GM13976 (cell line): ENCODE data around the gene SPAG17.

Experiments
- DNase-seq: peaks from one replicate; pipeline ENCODE4 v3.0.0; 2012; ENCODE audit warnings: low spot score
- CTCF ChIP-seq: IDR thresholded peaks from 2 replicates; pipeline ENCODE4 v1.5.1; 2012; ENCODE audit warnings: borderline replicate concordance, mild to moderate bottlenecking; ENCODE audit not compliant: insufficient read depth; ENCODE audit errors: extremely low read depth, missing control alignments, control extremely low read depth
- in situ Hi-C: fragments of 300-500 bp; cut with MboI; formaldehyde crosslinking; loops from one replicate; pipeline ENCODE4 v1.12.0; 2022; ENCODE audit warnings: low sequenced_read_pairs, mixed read lengths, inconsistent platforms; ENCODE audit not compliant: unreplicated experiment

Gene SPAG17

GRCh38 chr1:118185084-118185832 lies at the start of gene SPAG17:
SPAG17 (minus strand) TSS chr1:118185228; CDS start chr1:118185157, 71 bp downstream.
- DNase-seq, result peak; percentile 41
- TF ChIP-seq CTCF, result no peak

GRCh38 chr1:118225471-118225870 lies 40.4 kb upstream of the SPAG17 start:
- no peak for DNase-seq
- in situ Hi-C loops, result no loop called here
- TF ChIP-seq CTCF, result no peak

More at GRCh38 chr1:118185084-118185832, at the start of gene SPAG17:
- in situ Hi-C loops, result no loop called here

- in situ Hi-C loops, result no loop called here
- DNase-seq, result no peak
- TF ChIP-seq CTCF, result peak; percentile 9
These were observed 38.4 kb upstream of the SPAG17 start for GRCh38 chr1:118223426-118223825.

GRCh38 chr1:118219438-118219837 lies 34.4 kb upstream of the SPAG17 start:
- TF ChIP-seq CTCF, result no peak
- in situ Hi-C loops, result no loop called here
- DNase-seq, result no peak

GRCh38 chr1:118217141-118217838 lies 32.3 kb upstream of the SPAG17 start:
- no peak for TF ChIP-seq CTCF
- DNase-seq, result no peak
- in situ Hi-C loops, result no loop called here

GRCh38 chr1:118214866-118215265 lies 29.8 kb upstream of the SPAG17 start:
- in situ Hi-C loops, result no loop called here
- no peak for TF ChIP-seq CTCF
- no peak for DNase-seq
